GM12873 (cell line): ENCODE results near the gene SLC41A3.

Source experiments
- CTCF ChIP-seq: IDR thresholded peaks from 2 replicates; pipeline ENCODE4 v1.5.1; 2012; ENCODE audit warnings: low read depth, mild to moderate bottlenecking, moderate library complexity, low read length, control low read depth; ENCODE audit not compliant: insufficient read depth; ENCODE audit errors: missing control alignments

The SLC41A3 gene

GRCh38 chr3:126031981-126032471 lies 51.9 kb downstream of the SLC41A3 start:
- TF ChIP-seq CTCF: no peak

- TF ChIP-seq CTCF: no peak
Observed at GRCh38 chr3:126030455-126030854, 53.5 kb downstream of the SLC41A3 start.

- no peak for TF ChIP-seq CTCF
Observed at GRCh38 chr3:126029241-126029640, 54.7 kb downstream of the SLC41A3 start.

GRCh38 chr3:126028096-126028495 lies 55.8 kb downstream of the SLC41A3 start:
- TF ChIP-seq CTCF: no peak

- no peak for TF ChIP-seq CTCF
Observed at GRCh38 chr3:126026761-126027160, 57.2 kb downstream of the SLC41A3 start.

- no peak for TF ChIP-seq CTCF
Observed at GRCh38 chr3:126026277-126026751, 57.6 kb downstream of the SLC41A3 start.

GRCh38 chr3:126025862-126026261 lies 58.1 kb downstream of the SLC41A3 start:
- TF ChIP-seq CTCF: no peak
